SK-N-SH treated with all-trans-retinoic acid at 6 μM for 48 hours (cell line): ENCODE data around the gene C5orf34.
A peak's percentile ranks its signal among the peaks of the same experiment; 100 is the strongest.

ENCODE experiments used
- ATAC-seq: fragments of 200-7000 bp; cut with Tn5 transposase; 3 replicates; pipeline ENCODE4 v1.9.1; 2020; ENCODE audit warnings: mild to moderate bottlenecking, moderate library complexity
- ARNTL ChIP-seq: fragments of 450-650 bp; formaldehyde crosslinking; IDR thresholded peaks from 2 replicates; pipeline ENCODE4 v1.5.0; 2020; ENCODE audit warnings: low read depth, mild to moderate bottlenecking, moderate library complexity, borderline replicate concordance
- BACH2 ChIP-seq: fragments of 250-450 bp; sonication (Bioruptor Pico); IDR thresholded peaks from 2 replicates; pipeline ENCODE4 v1.9.0; 2021; ENCODE audit warnings: mild to moderate bottlenecking, borderline replicate concordance
- CREB5 ChIP-seq: fragments of 250-450 bp; sonication (Bioruptor Pico); IDR thresholded peaks from 2 replicates; pipeline ENCODE4 v1.5.1; 2020; ENCODE audit warnings: low read depth, mild to moderate bottlenecking, moderate library complexity
- CSDC2 ChIP-seq: fragments of 250-450 bp; sonication (Bioruptor Pico); IDR thresholded peaks from 2 replicates; pipeline ENCODE4 v1.5.0; 2020; ENCODE audit warnings: mild to moderate bottlenecking, moderate library complexity
- GLIS3 ChIP-seq: fragments of 250-450 bp; sonication (Bioruptor Pico); IDR thresholded peaks from 2 replicates; pipeline ENCODE4 v1.5.0; 2020; ENCODE audit warnings: mild to moderate bottlenecking, moderate library complexity
- ISL1 ChIP-seq: fragments of 250-450 bp; sonication (Bioruptor Pico); IDR thresholded peaks from 2 replicates; pipeline ENCODE4 v2.1.2; 2022; ENCODE audit warnings: mild to moderate bottlenecking, moderate library complexity
- PATZ1 ChIP-seq: fragments of 250-450 bp; sonication (Bioruptor Pico); IDR thresholded peaks from 2 replicates; pipeline ENCODE4 v1.8.0; 2020; ENCODE audit warnings: mild to moderate bottlenecking, moderate library complexity, borderline replicate concordance
- SNAI2 ChIP-seq: fragments of 250-450 bp; sonication (Bioruptor Pico); IDR thresholded peaks from 2 replicates; pipeline ENCODE4 v1.5.0; 2020; ENCODE audit warnings: mild to moderate bottlenecking, moderate library complexity
- TCF4 ChIP-seq: fragments of 250-450 bp; sonication (Bioruptor Pico); IDR thresholded peaks from 2 replicates; pipeline ENCODE4 v1.8.0; 2021; ENCODE audit warnings: mild to moderate bottlenecking, moderate library complexity, borderline replicate concordance
- TOX ChIP-seq: fragments of 250-450 bp; sonication (Bioruptor Pico); IDR thresholded peaks from 2 replicates; pipeline ENCODE4 v1.8.0; 2021; ENCODE audit warnings: mild to moderate bottlenecking, moderate library complexity, borderline replicate concordance
- TSHZ2 ChIP-seq: fragments of 250-450 bp; sonication (Bioruptor Pico); IDR thresholded peaks from 2 replicates; pipeline ENCODE4 v1.5.0; 2020; ENCODE audit warnings: mild to moderate bottlenecking, moderate library complexity
- ZC3H10 ChIP-seq: fragments of 250-450 bp; sonication (Bioruptor Pico); IDR thresholded peaks from 2 replicates; pipeline ENCODE4 v1.5.1; 2021; ENCODE audit warnings: mild to moderate bottlenecking, moderate library complexity
- ZFP3 ChIP-seq: fragments of 250-450 bp; sonication (Bioruptor Pico); IDR thresholded peaks from 2 replicates; pipeline ENCODE4 v1.5.0; 2020; ENCODE audit warnings: mild to moderate bottlenecking, moderate library complexity
- ZFP30 ChIP-seq: fragments of 450-650 bp; formaldehyde crosslinking; IDR thresholded peaks from 2 replicates; pipeline ENCODE4 v1.5.0; 2022; ENCODE audit warnings: mild to moderate bottlenecking, moderate library complexity
- ZNF70 ChIP-seq: fragments of 450-650 bp; formaldehyde crosslinking; IDR thresholded peaks from 2 replicates; pipeline ENCODE4 v1.5.0; 2020; ENCODE audit warnings: mild to moderate bottlenecking, moderate library complexity
- ZNF8 ChIP-seq: fragments of 450-650 bp; formaldehyde crosslinking; IDR thresholded peaks from 2 replicates; pipeline ENCODE4 v1.5.0; 2020; ENCODE audit warnings: mild to moderate bottlenecking, moderate library complexity
- TF ChIP-seq, protein P1 (sequence below): fragments of 250-450 bp; sonication (Bioruptor Pico); IDR thresholded peaks from 2 replicates; pipeline ENCODE4 v1.8.0; 2021; ENCODE audit warnings: low read depth, mild to moderate bottlenecking, moderate library complexity, borderline replicate concordance
- TF ChIP-seq, protein P2 (sequence below): fragments of 250-450 bp; sonication (Bioruptor Pico); IDR thresholded peaks from 2 replicates; pipeline ENCODE4 v1.5.1; 2021; ENCODE audit warnings: mild to moderate bottlenecking, moderate library complexity

Gene C5orf34

GRCh38 chr5:43556857-43557542 lies 42.1 kb upstream of the C5orf34 start, which contains the start of gene PAIP1 (continued):
- TF ChIP-seq PATZ1 (CRISPR knock-in tag) (no peak), TCF4 (CRISPR knock-in tag) (no peak)

- ATAC-seq, result peak; percentile 89; the same call in 2 of the 3 replicates
These were observed 41.6 kb upstream of the C5orf34 start for GRCh38 chr5:43556607-43556856.

- no peak for TF ChIP-seq BACH2 (CRISPR knock-in tag)
- no peak for TF ChIP-seq CREB5 (CRISPR knock-in tag)
- TF ChIP-seq, protein P1, sequence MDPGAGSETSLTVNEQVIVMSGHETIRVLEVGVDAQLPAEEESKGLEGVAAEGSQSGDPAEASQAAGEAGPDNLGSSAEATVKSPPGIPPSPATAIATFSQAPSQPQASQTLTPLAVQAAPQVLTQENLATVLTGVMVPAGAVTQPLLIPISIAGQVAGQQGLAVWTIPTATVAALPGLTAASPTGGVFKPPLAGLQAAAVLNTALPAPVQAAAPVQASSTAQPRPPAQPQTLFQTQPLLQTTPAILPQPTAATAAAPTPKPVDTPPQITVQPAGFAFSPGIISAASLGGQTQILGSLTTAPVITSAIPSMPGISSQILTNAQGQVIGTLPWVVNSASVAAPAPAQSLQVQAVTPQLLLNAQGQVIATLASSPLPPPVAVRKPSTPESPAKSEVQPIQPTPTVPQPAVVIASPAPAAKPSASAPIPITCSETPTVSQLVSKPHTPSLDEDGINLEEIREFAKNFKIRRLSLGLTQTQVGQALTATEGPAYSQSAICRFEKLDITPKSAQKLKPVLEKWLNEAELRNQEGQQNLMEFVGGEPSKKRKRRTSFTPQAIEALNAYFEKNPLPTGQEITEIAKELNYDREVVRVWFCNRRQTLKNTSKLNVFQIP, result no peak
- TF ChIP-seq ZNF70 (CRISPR knock-in tag), result peak; percentile 59; the same call in 1 of the 2 replicates
- no peak for TF ChIP-seq SNAI2 (CRISPR knock-in tag)
- no peak for TF ChIP-seq TOX
- no peak for TF ChIP-seq TSHZ2 (CRISPR knock-in tag)
- TF ChIP-seq GLIS3 (CRISPR knock-in tag), result no peak
- TF ChIP-seq, protein P2, sequence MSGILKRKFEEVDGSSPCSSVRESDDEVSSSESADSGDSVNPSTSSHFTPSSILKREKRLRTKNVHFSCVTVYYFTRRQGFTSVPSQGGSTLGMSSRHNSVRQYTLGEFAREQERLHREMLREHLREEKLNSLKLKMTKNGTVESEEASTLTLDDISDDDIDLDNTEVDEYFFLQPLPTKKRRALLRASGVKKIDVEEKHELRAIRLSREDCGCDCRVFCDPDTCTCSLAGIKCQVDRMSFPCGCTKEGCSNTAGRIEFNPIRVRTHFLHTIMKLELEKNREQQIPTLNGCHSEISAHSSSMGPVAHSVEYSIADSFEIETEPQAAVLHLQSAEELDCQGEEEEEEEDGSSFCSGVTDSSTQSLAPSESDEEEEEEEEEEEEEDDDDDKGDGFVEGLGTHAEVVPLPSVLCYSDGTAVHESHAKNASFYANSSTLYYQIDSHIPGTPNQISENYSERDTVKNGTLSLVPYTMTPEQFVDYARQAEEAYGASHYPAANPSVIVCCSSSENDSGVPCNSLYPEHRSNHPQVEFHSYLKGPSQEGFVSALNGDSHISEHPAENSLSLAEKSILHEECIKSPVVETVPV (CRISPR knock-in tag), result no peak
- peak; percentile 49 for ATAC-seq
These were observed 41.1 kb upstream of the C5orf34 start for GRCh38 chr5:43555895-43556606.

DNA sequence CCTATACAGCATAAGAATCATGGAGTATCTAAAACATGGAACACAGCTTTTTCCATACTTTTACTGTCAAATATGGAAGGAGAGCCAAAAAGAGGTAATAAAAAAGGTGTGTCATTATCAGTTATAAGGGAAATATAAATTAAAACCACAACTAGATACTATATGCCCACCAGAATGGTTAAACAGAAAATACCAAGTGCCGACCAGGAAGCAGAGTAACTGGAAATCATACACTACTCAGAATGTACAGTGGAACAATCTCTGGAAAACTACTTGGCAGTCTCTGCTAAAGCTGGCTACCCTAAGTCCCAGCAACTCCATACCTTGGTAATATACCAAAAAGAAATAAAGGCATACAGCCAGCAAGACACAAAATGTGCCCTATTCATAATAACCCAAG lies 39.5 kb upstream of the C5orf34 start:
- TF ChIP-seq PATZ1 (CRISPR knock-in tag), result no peak
- TF ChIP-seq ZFP30 (CRISPR knock-in tag), result no peak
- ATAC-seq, result no peak

GRCh38 chr5:43553381-43553780 lies 38.4 kb upstream of the C5orf34 start:
- ATAC-seq, result no peak
- no peak for TF ChIP-seq ISL1 (CRISPR knock-in tag)
- TF ChIP-seq ARNTL, result no peak
- no peak for TF ChIP-seq ZC3H10 (CRISPR knock-in tag)
- no peak for TF ChIP-seq ZFP3 (CRISPR knock-in tag)
- TF ChIP-seq TOX, result no peak
- TF ChIP-seq, protein P1, result no peak
- no peak for TF ChIP-seq ZNF8 (CRISPR knock-in tag)
- TF ChIP-seq ZNF70 (CRISPR knock-in tag), result no peak
- no peak for TF ChIP-seq GLIS3 (CRISPR knock-in tag)
- TF ChIP-seq, protein P2 (CRISPR knock-in tag), result no peak
- no peak for TF ChIP-seq CSDC2 (CRISPR knock-in tag)
